Keratinocyte (primary cell): ENCODE measurements around the gene MALT1. TPM values are rescaled to one million over a fixed set of nuclear protein-coding genes. Genes with fewer than 3 reads are reported as not detected.

Experiments
- DNase-seq: peaks from one replicate; pipeline ENCODE4 v3.0.0-alpha.2; 2011; ENCODE audit warnings: low read depth, missing footprints, low spot score
- FAIRE-seq: peaks from 2 replicates; lab custom pipeline; 2011; peaks lifted over from hg19 to GRCh38; lab: Jason Lieb, UNC
- H2AFZ ChIP-seq: 2 replicates; pipeline ENCODE4 v1.6.0; 2012; ENCODE audit warnings: low read length, control low read depth, inconsistent platforms; ENCODE audit not compliant: control insufficient read depth
- H3K27ac ChIP-seq: 2 replicates; pipeline ENCODE4 v1.5.1; 2011; ENCODE audit warnings: low read length; ENCODE audit not compliant: control insufficient read depth, insufficient read depth
- H3K27me3 ChIP-seq: 3 replicates; pipeline ENCODE4 v1.6.0; 2011; ENCODE audit warnings: low read length; ENCODE audit not compliant: control insufficient read depth, insufficient read depth; ENCODE audit errors: extremely low read depth
- H3K36me3 ChIP-seq, 2 experiments: 2 replicates in 1 of 2; 3 replicates in 1 of 2; pipeline ENCODE4 v1.5.1; 2011; ENCODE audit warnings: low read length in 2 of 2, mild to moderate bottlenecking in 1 of 2; ENCODE audit not compliant: control insufficient read depth in 2 of 2, insufficient read depth in 2 of 2; ENCODE audit errors: extremely low read depth in 1 of 2
- H3K4me1 ChIP-seq: 3 replicates; pipeline ENCODE4 v1.5.1; 2011; ENCODE audit warnings: low read length; ENCODE audit not compliant: control insufficient read depth, insufficient read depth; ENCODE audit errors: extremely low read depth
- H3K4me2 ChIP-seq: 3 replicates; pipeline ENCODE4 v1.6.0; 2011; ENCODE audit warnings: low read depth, low read length; ENCODE audit not compliant: control insufficient read depth, insufficient read depth; ENCODE audit errors: extremely low read depth
- H3K4me3 ChIP-seq, 3 experiments: fragments of 200-600 bp in 1 of 3; sonication (generic) in 1 of 3; 2 replicates in 2 of 3; 3 replicates in 1 of 3; pipeline ENCODE4 v1.5.1; 2011 to 2016; ENCODE audit warnings: low read length in 3 of 3, mild to moderate bottlenecking in 3 of 3, control low read depth in 2 of 3, inconsistent platforms in 1 of 3, low read depth in 1 of 3, mixed read lengths in 1 of 3, mixed run types in 1 of 3, moderate library complexity in 1 of 3; ENCODE audit not compliant: control insufficient read depth in 2 of 3, insufficient read depth in 2 of 3; ENCODE audit errors: extremely low read depth in 1 of 3
- H3K79me2 ChIP-seq: 2 replicates; pipeline ENCODE4 v1.6.0; 2012; ENCODE audit warnings: low read length; ENCODE audit not compliant: control insufficient read depth, insufficient read depth
- H3K9ac ChIP-seq: 3 replicates; pipeline ENCODE4 v1.6.0; 2011; ENCODE audit warnings: low read length; ENCODE audit not compliant: control insufficient read depth, insufficient read depth; ENCODE audit errors: extremely low read depth
- H3K9me1 ChIP-seq: 3 replicates; pipeline ENCODE4 v1.6.0; 2011; ENCODE audit warnings: low read length; ENCODE audit not compliant: control insufficient read depth, insufficient read depth; ENCODE audit errors: extremely low read depth
- H3K9me3 ChIP-seq: 2 replicates; pipeline ENCODE4 v1.5.1; 2012; ENCODE audit warnings: low read depth, low read length; ENCODE audit not compliant: control insufficient read depth
- H4K20me1 ChIP-seq: 3 replicates; pipeline ENCODE4 v1.6.0; 2011; ENCODE audit warnings: low read length; ENCODE audit not compliant: control insufficient read depth, insufficient read depth; ENCODE audit errors: extremely low read depth
- EZH2 ChIP-seq: IDR thresholded peaks from one replicate; pipeline ENCODE4 v1.6.1; 2012; ENCODE audit warnings: inconsistent platforms, mild to moderate bottlenecking, low read length, moderate library complexity
- dilution Hi-C: fragments of 300-500 bp; cut with MboI; formaldehyde crosslinking; loops from one replicate; pipeline ENCODE4 v1.7.0; 2020; ENCODE audit warnings: low sequenced_read_pairs; ENCODE audit not compliant: extremely low pct_ligation_motif_present
- polyA plus RNA-seq, 5 experiments: library from polyadenylated mRNA; depleted of rRNA in 3 of 5; stranded (reverse) in 3 of 5; stranded (forward) in 1 of 5; unstranded in 1 of 5; fragments of >200 nt; gene quantifications; 1 replicate in 1 of 5; 2 replicates in 3 of 5; 3 replicates in 1 of 5; pipeline versions ENCODE4 v1.2.1 to v1.2.3, GENCODE V29; 2011 to 2012; ENCODE audit warnings: missing spikeins in 2 of 5, low read depth in 1 of 5, low replicate concordance in 1 of 5
- TF ChIP-seq, protein P1 (sequence below), 3 experiments: IDR thresholded peaks in 1 of 3; conservative IDR thresholded peaks in 1 of 3; optimal IDR thresholded peaks in 1 of 3; 2 replicates in 2 of 3; 3 replicates in 1 of 3; pipeline versions ENCODE3 to v1.5.1; 2011; ENCODE audit warnings: low read length in 3 of 3, mild to moderate bottlenecking in 3 of 3, moderate library complexity in 2 of 3, control low read depth in 1 of 3, inconsistent platforms in 1 of 3; ENCODE audit not compliant: insufficient read depth in 2 of 3; ENCODE audit errors: extremely low read depth in 1 of 3

MALT1 gene
- polyA plus RNA-seq, 1 donor (not counting 4 experiments of a cell fraction or from before 2014, with no cell fraction given): 52.1 TPM

DNA sequence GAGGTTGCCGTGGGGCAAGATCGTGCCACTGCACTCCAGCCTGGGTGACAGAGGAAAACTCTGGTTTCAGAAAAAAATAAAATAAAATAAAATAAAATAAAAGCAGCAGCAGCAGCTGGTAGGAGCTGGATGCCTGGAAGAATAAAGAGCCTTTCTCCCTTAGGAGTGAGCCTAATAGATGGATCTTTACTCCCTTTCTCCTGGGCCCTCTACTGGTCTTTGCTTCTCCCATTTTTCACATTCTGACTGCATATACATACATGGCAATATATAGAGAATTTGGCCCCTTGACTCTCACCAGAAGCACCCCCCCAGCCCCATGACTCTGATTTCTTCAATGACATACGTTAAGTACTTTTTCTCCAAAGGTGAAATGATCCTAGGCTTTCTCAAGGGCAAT lies 9.8 kb upstream of the MALT1 start:
- no peaks in the 10 kb centered on the region for H3K9me1 ChIP-seq
- H3K79me2 ChIP-seq: no peaks in the 10 kb centered on the region
- no peak overlapping the region for H3K27ac ChIP-seq
- dilution Hi-C loops: no loop called here
- no peaks in the 10 kb centered on the region for H4K20me1 ChIP-seq
- FAIRE-seq: no peak
- H3K27me3 ChIP-seq: no peaks in the 10 kb centered on the region
- H3K4me1 ChIP-seq: peaks cover 3% of the 10 kb centered on the region
- H3K36me3 ChIP-seq: no peaks in the 10 kb centered on the region
- H3K4me2 ChIP-seq: no peak overlapping the region
- no peak overlapping the region for H3K9ac ChIP-seq
- TF ChIP-seq, protein P1, sequence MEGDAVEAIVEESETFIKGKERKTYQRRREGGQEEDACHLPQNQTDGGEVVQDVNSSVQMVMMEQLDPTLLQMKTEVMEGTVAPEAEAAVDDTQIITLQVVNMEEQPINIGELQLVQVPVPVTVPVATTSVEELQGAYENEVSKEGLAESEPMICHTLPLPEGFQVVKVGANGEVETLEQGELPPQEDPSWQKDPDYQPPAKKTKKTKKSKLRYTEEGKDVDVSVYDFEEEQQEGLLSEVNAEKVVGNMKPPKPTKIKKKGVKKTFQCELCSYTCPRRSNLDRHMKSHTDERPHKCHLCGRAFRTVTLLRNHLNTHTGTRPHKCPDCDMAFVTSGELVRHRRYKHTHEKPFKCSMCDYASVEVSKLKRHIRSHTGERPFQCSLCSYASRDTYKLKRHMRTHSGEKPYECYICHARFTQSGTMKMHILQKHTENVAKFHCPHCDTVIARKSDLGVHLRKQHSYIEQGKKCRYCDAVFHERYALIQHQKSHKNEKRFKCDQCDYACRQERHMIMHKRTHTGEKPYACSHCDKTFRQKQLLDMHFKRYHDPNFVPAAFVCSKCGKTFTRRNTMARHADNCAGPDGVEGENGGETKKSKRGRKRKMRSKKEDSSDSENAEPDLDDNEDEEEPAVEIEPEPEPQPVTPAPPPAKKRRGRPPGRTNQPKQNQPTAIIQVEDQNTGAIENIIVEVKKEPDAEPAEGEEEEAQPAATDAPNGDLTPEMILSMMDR (optimal IDR thresholded peaks at IDR 0.05 in 1 of 3, IDR thresholded peaks at IDR 0.05 in 1 of 3, conservative IDR thresholded peaks at IDR 0.05 in 1 of 3; ENCODE audit: extremely low read depth in 1 of 3, insufficient read depth in 2 of 3, low read length in 3 of 3): peak in 1 of 3 experiments; percentile 11
- no peak for TF ChIP-seq EZH2
- no peak for DNase-seq
- no peaks in the 10 kb centered on the region for H3K9me3 ChIP-seq
- no peak overlapping the region for H3K4me3 ChIP-seq
- H2AFZ ChIP-seq: no peak overlapping the region

DNA sequence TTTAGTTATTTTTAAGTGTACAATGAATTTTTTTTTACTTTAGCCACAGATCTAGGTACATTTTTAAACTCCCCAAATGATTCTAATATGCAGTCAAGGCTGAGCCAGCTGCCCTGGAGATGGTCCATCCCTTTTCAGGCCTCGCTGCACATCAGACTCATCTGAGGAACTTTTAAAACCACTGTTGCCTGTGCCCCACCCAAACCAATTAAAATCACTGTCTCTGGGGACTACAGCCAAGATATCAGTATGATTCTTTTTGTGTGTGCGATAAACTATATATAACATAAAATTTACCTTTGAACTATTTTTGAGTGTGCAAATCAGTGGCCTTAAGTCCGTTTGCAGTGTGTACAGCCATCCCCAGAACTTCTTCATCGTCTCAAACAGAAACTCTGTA lies 9.1 kb upstream of the MALT1 start:
- TF ChIP-seq, protein P1 (optimal IDR thresholded peaks at IDR 0.05 in 1 of 3, IDR thresholded peaks at IDR 0.05 in 1 of 3, conservative IDR thresholded peaks at IDR 0.05 in 1 of 3; ENCODE audit: extremely low read depth in 1 of 3, insufficient read depth in 2 of 3, low read length in 3 of 3): no peak
- TF ChIP-seq EZH2: no peak
- FAIRE-seq: no peak
- Histone ChIP-seq H3K79me2 (no peaks in the 10 kb centered on the region), H3K27ac (no peak overlapping the region), H3K27me3 (no peaks in the 10 kb centered on the region), H3K9me1 (no peaks in the 10 kb centered on the region), H4K20me1 (no peaks in the 10 kb centered on the region), H2AFZ (no peak overlapping the region), H3K9ac (no peak overlapping the region), H3K9me3 (no peaks in the 10 kb centered on the region), H3K4me3 (no peak overlapping the region), H3K4me1 (peaks cover 4% of the 10 kb centered on the region), H3K36me3 (no peaks in the 10 kb centered on the region), H3K4me2 (no peak overlapping the region)
- DNase-seq: no peak
- dilution Hi-C loops: no loop called here
